ENCODE results near the gene EML5.
"Not testable (repeated sequence)": the region's sequence is repeated elsewhere in the genome, so short reads cannot be mapped to it uniquely, and the experiment has no call there.

EML5 gene

GRCh38 chr14:88790501-88791251 lies 2.1 kb downstream of the EML5 start:
- TF ChIP-seq CTCF (conservative IDR thresholded peaks at IDR 0.05) = no peak
- H3K27ac ChIP-seq = no peak overlapping the region

- H3K27ac ChIP-seq = not testable (repeated sequence)
These were observed 3.2 kb downstream of the EML5 start for GRCh38 chr14:88789573-88789972.

GRCh38 chr14:88786715-88787114 lies 6.0 kb downstream of the EML5 start:
- H3K27ac ChIP-seq = no peak overlapping the region
- TF ChIP-seq CTCF (conservative IDR thresholded peaks at IDR 0.05) = no peak

- TF ChIP-seq CTCF (conservative IDR thresholded peaks at IDR 0.05) = no peak
These were observed 6.8 kb downstream of the EML5 start for GRCh38 chr14:88785911-88786310.

GRCh38 chr14:88775532-88775931 lies 17.2 kb downstream of the EML5 start:
- no peak for TF ChIP-seq CTCF (conservative IDR thresholded peaks at IDR 0.05)
- H3K27ac ChIP-seq = no peak overlapping the region

More at GRCh38 chr14:88785911-88786310, 6.8 kb downstream of the EML5 start:
- H3K27ac ChIP-seq = no peak overlapping the region

- no peak for TF ChIP-seq CTCF (conservative IDR thresholded peaks at IDR 0.05)
- no peak overlapping the region for H3K27ac ChIP-seq
These were observed 22.0 kb downstream of the EML5 start for GRCh38 chr14:88770736-88771135.

- TF ChIP-seq CTCF (conservative IDR thresholded peaks at IDR 0.05) = no peak
- no peak overlapping the region for H3K27ac ChIP-seq
These were observed 27.6 kb downstream of the EML5 start for GRCh38 chr14:88765130-88765529.

- TF ChIP-seq CTCF (conservative IDR thresholded peaks at IDR 0.05) = no peak
- no peak overlapping the region for H3K27ac ChIP-seq
These were observed 38.9 kb downstream of the EML5 start for GRCh38 chr14:88753873-88754272.
